HL-60/S4 treated with retinoic acid at 250 ng/mL for 4 days and 3 days (cell line): ENCODE data around the gene CPNE4.

Experiments
- in situ Hi-C: fragments of 300-500 bp; cut with MboI; formaldehyde crosslinking; loops from 2 replicates; pipeline ENCODE4 v1.7.0; 2022; ENCODE audit warnings: low sequenced_read_pairs

CPNE4 gene

GRCh38 chr3:131711114-131711768 lies 323.6 kb downstream of the CPNE4 start:
- in situ Hi-C loops, result no loop called here

- in situ Hi-C loops, result no loop called here
Observed at GRCh38 chr3:131708241-131708640, 326.6 kb downstream of the CPNE4 start.

GRCh38 chr3:131705558-131706051 lies 329.2 kb downstream of the CPNE4 start:
- in situ Hi-C loops, result no loop called here

GRCh38 chr3:131705099-131705498 lies 329.7 kb downstream of the CPNE4 start:
- in situ Hi-C loops, result no loop called here

- in situ Hi-C loops, result no loop called here
Observed at GRCh38 chr3:131704098-131704497, 330.7 kb downstream of the CPNE4 start.

- in situ Hi-C loops, result no loop called here
Observed at GRCh38 chr3:131702146-131702545, 332.7 kb downstream of the CPNE4 start.

- in situ Hi-C loops, result no loop called here
Observed at GRCh38 chr3:131701153-131701770, 333.6 kb downstream of the CPNE4 start.

GRCh38 chr3:131699001-131699400 lies 335.8 kb downstream of the CPNE4 start:
- in situ Hi-C loops, result no loop called here

- in situ Hi-C loops, result no loop called here
Observed at GRCh38 chr3:131694376-131694775, 340.4 kb downstream of the CPNE4 start.

GRCh38 chr3:131692356-131692755 lies 342.5 kb downstream of the CPNE4 start:
- in situ Hi-C loops, result no loop called here

- in situ Hi-C loops, result no loop called here
Observed at GRCh38 chr3:131690800-131691199, 344.0 kb downstream of the CPNE4 start.

GRCh38 chr3:131688370-131688769 lies 346.4 kb downstream of the CPNE4 start:
- in situ Hi-C loops, result no loop called here

- in situ Hi-C loops, result no loop called here
Observed at GRCh38 chr3:131669600-131669999, 365.2 kb downstream of the CPNE4 start.

GRCh38 chr3:131658771-131659170 lies 376.0 kb downstream of the CPNE4 start:
- in situ Hi-C loops, result no loop called here

- in situ Hi-C loops, result no loop called here
Observed at GRCh38 chr3:131658115-131658514, 376.7 kb downstream of the CPNE4 start.

- in situ Hi-C loops, result no loop called here
Observed at GRCh38 chr3:131655070-131655690, 379.6 kb downstream of the CPNE4 start.

GRCh38 chr3:131645638-131646037 lies 389.2 kb downstream of the CPNE4 start:
- in situ Hi-C loops, result no loop called here

- in situ Hi-C loops, result no loop called here
Observed at GRCh38 chr3:131636266-131636775, 398.5 kb downstream of the CPNE4 start.

- in situ Hi-C loops, result no loop called here
Observed at GRCh38 chr3:131630807-131631206, 404.0 kb downstream of the CPNE4 start.

- in situ Hi-C loops, result no loop called here
Observed at GRCh38 chr3:131630097-131630496, 404.7 kb downstream of the CPNE4 start.

GRCh38 chr3:131623431-131623830 lies 411.4 kb downstream of the CPNE4 start:
- in situ Hi-C loops, result no loop called here

GRCh38 chr3:131622726-131623125 lies 412.1 kb downstream of the CPNE4 start:
- in situ Hi-C loops, result no loop called here
